Natural killer cell (primary cell): ENCODE results near the gene DAPK1. TPM values are rescaled to one million over a fixed set of nuclear protein-coding genes. Genes with fewer than 3 reads are reported as not detected.

Experiments
- ATAC-seq, 3 donors: fragments of 150-1000 bp in 2 of 3; fragments of 200-7000 bp in 1 of 3; cut with Tn5 transposase; 1 replicate in 1 of 3; 2 replicates in 2 of 3; pipeline ENCODE4 v1.10.0; 2021; ENCODE audit warnings: mild to moderate bottlenecking in 2 of 3, moderate library complexity in 2 of 3
- DNase-seq, 2 donors: peaks; one replicate each; pipeline versions ENCODE4 v3.0.0 to v3.0.0-alpha.2; 2013 to 2021; ENCODE audit warnings: mixed read lengths in 1 of 2
- H3K27ac ChIP-seq: one replicate; pipeline ENCODE4 v1.5.1; 2013; ENCODE audit warnings: mild to moderate bottlenecking, low read length
- H3K27me3 ChIP-seq: one replicate; pipeline ENCODE4 v1.6.1; 2013; ENCODE audit warnings: low read length; ENCODE audit not compliant: control insufficient read depth, insufficient read depth
- H3K36me3 ChIP-seq: one replicate; pipeline ENCODE4 v1.6.1; 2013; ENCODE audit warnings: low read length; ENCODE audit not compliant: control insufficient read depth, insufficient read depth
- H3K4me1 ChIP-seq: one replicate; pipeline ENCODE4 v1.6.1; 2013; ENCODE audit warnings: low read length; ENCODE audit not compliant: control insufficient read depth, insufficient read depth
- H3K4me3 ChIP-seq: one replicate; pipeline ENCODE4 v1.5.1; 2013; ENCODE audit warnings: low read length
- H3K9me3 ChIP-seq: one replicate; pipeline ENCODE4 v1.6.1; 2013; ENCODE audit warnings: low read length; ENCODE audit not compliant: control insufficient read depth, insufficient read depth
- H3K27ac Mint-ChIP-seq, 2 donors: one replicate each; pipeline ENCODE4 v1.8.0; 2022; ENCODE audit warnings: mild to moderate bottlenecking in 2 of 2, mixed read lengths in 2 of 2, moderate library complexity in 1 of 2
- H3K27me3 Mint-ChIP-seq, 2 donors: one replicate each; pipeline ENCODE4 v1.8.0; 2022; ENCODE audit warnings: low read depth in 2 of 2, mixed read lengths in 2 of 2
- H3K36me3 Mint-ChIP-seq: one replicate; pipeline ENCODE4 v1.8.0; 2022; ENCODE audit warnings: mixed read lengths
- H3K4me1 Mint-ChIP-seq, 2 donors: one replicate each; pipeline ENCODE4 v1.8.0; 2022; ENCODE audit warnings: mixed read lengths in 2 of 2
- H3K4me3 Mint-ChIP-seq: one replicate; pipeline ENCODE4 v1.8.0; 2022; ENCODE audit warnings: mild to moderate bottlenecking, moderate library complexity, mixed read lengths
- H3K9me3 Mint-ChIP-seq, 2 donors: one replicate each; pipeline ENCODE4 v1.8.0; 2022; ENCODE audit warnings: mixed read lengths in 2 of 2
- WGBS: methylation state at CpG from one replicate; pipeline ENCODE4 v1.1.7; 2013; ENCODE audit warnings: missing lambda C conversion rate; ENCODE audit not compliant: insufficient coverage; 5-methylcytosine and 5-hydroxymethylcytosine counted together
- intact Hi-C: fragments of 100-400 bp; cut with micrococcal nuclease; formaldehyde crosslinking; loops from one replicate; pipeline ENCODE4 v1.14.2; 2022
- total RNA-seq, 4 donors: library from RNA; stranded (reverse); fragments of 120-200 nt in 1 of 4; gene quantifications; one replicate each; pipeline versions ENCODE4 v1.2.3 to v1.2.4, GENCODE V29; 2013 to 2022
- TF ChIP-seq, protein P1 (sequence below): fragments of 200-600 bp; IDR thresholded peaks from one replicate; pipeline ENCODE4 v1.8.0; 2022; ENCODE audit warnings: antibody characterized with exemption

Gene DAPK1
- total RNA-seq, 3 donors from 2014 or later (not counting 1 experiment from before 2014, with no cell fraction given), result 12.2 to 26.5 (median 22.7) TPM

DNA sequence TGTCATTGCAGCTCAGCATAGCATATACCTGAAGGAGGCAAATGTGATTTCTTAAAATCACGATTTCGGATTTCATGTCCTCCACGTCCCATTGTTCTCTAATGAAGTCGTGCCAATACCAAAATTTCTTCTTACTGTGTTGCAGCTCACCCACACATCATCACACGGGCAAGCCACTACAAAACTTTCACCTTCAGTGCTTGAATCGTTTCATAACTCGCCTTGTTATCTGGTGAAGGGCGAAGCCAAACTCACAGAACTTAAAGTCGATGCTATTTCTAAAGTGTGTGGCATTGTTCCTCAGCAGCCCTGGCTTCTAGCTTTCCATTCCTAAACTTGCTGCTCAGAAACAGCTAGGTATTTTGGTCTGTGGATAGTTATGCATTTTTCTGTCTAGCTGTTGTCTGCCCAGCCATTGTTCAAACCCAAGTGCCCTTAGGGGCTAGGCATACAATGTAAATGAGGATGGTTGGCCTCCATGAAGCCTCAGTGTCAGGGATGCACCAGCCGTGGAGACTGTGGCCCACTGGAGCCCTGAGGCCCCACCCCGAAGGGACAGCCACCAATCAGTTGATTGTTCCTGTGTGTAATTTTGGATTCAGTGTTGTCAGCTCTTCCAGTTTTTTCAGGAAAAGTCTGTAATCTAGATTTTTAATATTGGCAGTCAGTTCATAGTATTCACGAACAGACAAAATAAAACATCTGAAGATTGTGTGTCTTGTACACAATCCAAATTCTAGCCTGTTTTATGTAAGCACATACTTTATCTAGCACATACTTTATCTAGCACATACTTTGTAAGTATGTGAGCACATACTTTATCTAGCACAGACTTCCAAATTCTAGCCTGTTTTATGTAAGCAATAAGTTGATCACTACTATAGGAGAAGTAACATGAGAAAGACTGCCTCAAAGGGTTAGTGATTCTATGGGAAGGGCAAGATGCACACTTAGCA, 112.8 kb downstream of the DAPK1 start:
- WGBS, result 86% methylated on average over 12 of the region's 12 CpGs
- TF ChIP-seq, protein P1, sequence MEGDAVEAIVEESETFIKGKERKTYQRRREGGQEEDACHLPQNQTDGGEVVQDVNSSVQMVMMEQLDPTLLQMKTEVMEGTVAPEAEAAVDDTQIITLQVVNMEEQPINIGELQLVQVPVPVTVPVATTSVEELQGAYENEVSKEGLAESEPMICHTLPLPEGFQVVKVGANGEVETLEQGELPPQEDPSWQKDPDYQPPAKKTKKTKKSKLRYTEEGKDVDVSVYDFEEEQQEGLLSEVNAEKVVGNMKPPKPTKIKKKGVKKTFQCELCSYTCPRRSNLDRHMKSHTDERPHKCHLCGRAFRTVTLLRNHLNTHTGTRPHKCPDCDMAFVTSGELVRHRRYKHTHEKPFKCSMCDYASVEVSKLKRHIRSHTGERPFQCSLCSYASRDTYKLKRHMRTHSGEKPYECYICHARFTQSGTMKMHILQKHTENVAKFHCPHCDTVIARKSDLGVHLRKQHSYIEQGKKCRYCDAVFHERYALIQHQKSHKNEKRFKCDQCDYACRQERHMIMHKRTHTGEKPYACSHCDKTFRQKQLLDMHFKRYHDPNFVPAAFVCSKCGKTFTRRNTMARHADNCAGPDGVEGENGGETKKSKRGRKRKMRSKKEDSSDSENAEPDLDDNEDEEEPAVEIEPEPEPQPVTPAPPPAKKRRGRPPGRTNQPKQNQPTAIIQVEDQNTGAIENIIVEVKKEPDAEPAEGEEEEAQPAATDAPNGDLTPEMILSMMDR, result no peak
- Mint-ChIP-seq H3K4me3 (no peak overlapping the region), H3K4me1 (peaks cover 2 to 7% of the 10 kb centered on the region in 2 donors), H3K27ac (no peak overlapping the region), H3K36me3 (no peaks in the 10 kb centered on the region), H3K9me3 (no peaks in the 10 kb centered on the region), H3K27me3 (peaks cover 0 to 6% of the 10 kb centered on the region in 2 donors)
- no peak for ATAC-seq
- H3K36me3 ChIP-seq, result no peaks in the 10 kb centered on the region
- H3K9me3 ChIP-seq, result no peaks in the 10 kb centered on the region
- H3K27me3 ChIP-seq, result no peaks in the 10 kb centered on the region
- peaks cover 4% of the 10 kb centered on the region for H3K4me1 ChIP-seq
- no peak overlapping the region for H3K4me3 ChIP-seq
- intact Hi-C loops, result no loop called here
- DNase-seq, result no peak
- no peak overlapping the region for H3K27ac ChIP-seq

DNA sequence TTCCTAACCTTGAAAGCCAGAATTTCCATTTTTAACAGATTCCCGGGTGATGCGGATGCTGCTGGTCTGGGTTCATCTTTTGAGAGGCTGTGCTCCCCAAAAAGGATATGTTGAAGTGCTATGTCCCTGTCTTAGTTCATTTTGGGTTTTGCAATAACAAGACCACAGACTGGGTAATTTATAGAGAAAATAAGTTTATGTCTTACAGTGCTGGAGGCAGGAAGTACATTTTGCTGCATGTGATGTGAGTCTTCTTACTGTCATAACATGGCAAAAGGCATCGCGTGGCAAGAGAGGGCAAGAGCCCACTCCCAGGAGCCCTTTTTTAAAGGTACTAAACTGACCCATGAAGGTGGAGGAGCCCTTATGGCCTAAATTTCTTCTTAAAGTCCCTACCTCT, 114.1 kb downstream of the DAPK1 start:
- Mint-ChIP-seq H3K9me3 (no peaks in the 10 kb centered on the region), H3K27me3 (peaks cover 0 to 6% of the 10 kb centered on the region in 2 donors), H3K36me3 (no peaks in the 10 kb centered on the region), H3K4me3 (no peak overlapping the region), H3K27ac (no peak overlapping the region), H3K4me1 (peaks cover 0 to 5% of the 10 kb centered on the region in 2 donors)
- ATAC-seq (no peak), DNase-seq (no peak)
- Histone ChIP-seq H3K27me3 (no peaks in the 10 kb centered on the region), H3K36me3 (no peaks in the 10 kb centered on the region), H3K27ac (no peak overlapping the region), H3K9me3 (no peaks in the 10 kb centered on the region), H3K4me3 (no peak overlapping the region), H3K4me1 (no peaks in the 10 kb centered on the region)
- WGBS, result 92% methylated on average over 4 of the region's 4 CpGs
- intact Hi-C loops, result no loop called here
- TF ChIP-seq, protein P1, result no peak

DNA sequence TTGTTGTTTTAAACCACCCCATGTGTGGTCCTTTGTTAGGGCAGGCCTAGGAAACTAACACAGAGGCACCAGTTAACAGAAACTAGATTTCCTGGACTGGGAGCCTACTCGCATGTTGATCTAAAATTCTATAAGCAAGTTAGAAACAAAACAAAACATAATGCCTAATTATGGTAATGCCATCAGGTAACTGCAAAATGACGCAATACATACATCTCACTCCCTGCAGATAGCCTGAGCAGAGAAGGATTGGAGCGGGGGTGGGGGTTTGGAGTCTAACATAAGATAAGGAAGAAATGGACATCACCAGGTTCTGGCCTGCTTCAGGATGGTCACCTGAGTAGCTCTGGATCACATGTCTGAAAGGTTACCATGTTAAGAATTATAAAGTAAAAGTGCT, 114.9 kb downstream of the DAPK1 start:
- Mint-ChIP-seq H3K9me3 (no peaks in the 10 kb centered on the region), H3K27ac (no peak overlapping the region), H3K36me3 (no peaks in the 10 kb centered on the region), H3K27me3 (peaks cover 0 to 6% of the 10 kb centered on the region in 2 donors), H3K4me3 (no peak overlapping the region), H3K4me1 (peaks cover 0 to 5% of the 10 kb centered on the region in 2 donors)
- Histone ChIP-seq H3K9me3 (no peaks in the 10 kb centered on the region), H3K36me3 (no peaks in the 10 kb centered on the region), H3K4me3 (no peak overlapping the region), H3K27me3 (no peaks in the 10 kb centered on the region), H3K4me1 (no peaks in the 10 kb centered on the region), H3K27ac (no peak overlapping the region)
- DNase-seq (no peak), ATAC-seq (no peak)
- WGBS, result 100% methylated on average over 2 of the region's 3 CpGs
- TF ChIP-seq, protein P1, result no peak
- intact Hi-C loops, result no loop called here
